H9 (cell line): ENCODE data around the gene TSPAN5. TPM values are rescaled to one million over a fixed set of nuclear protein-coding genes. Genes with fewer than 3 reads are reported as not detected.

Source experiments
- DNase-seq: peaks from one replicate; pipeline ENCODE4 v3.0.0-alpha.2; 2017
- H2AFZ ChIP-seq: one replicate; pipeline ENCODE4 v1.6.1; 2013; ENCODE audit warnings: mild to moderate bottlenecking, low read length, control low read depth, moderate library complexity
- H2AK5ac ChIP-seq: 2 replicates; pipeline ENCODE4 v1.6.1; 2013; ENCODE audit warnings: low read length, control low read depth, mixed read lengths; ENCODE audit not compliant: insufficient read length
- H2BK120ac ChIP-seq: one replicate; pipeline ENCODE4 v1.6.1; 2013; ENCODE audit warnings: low read depth, mild to moderate bottlenecking, low read length, control low read depth, inconsistent platforms; ENCODE audit not compliant: poor library complexity, severe bottlenecking
- H2BK12ac ChIP-seq: 2 replicates; pipeline ENCODE4 v1.6.1; 2013; ENCODE audit warnings: low read length, control low read depth, mixed read lengths, low read depth; ENCODE audit not compliant: insufficient read length
- H2BK15ac ChIP-seq: 2 replicates; pipeline ENCODE4 v1.6.1; 2013; ENCODE audit warnings: low read depth, low read length, control low read depth
- H2BK20ac ChIP-seq: one replicate; pipeline ENCODE4 v1.6.1; 2013; ENCODE audit warnings: low read depth, mild to moderate bottlenecking, low read length, control low read depth, inconsistent platforms; ENCODE audit not compliant: poor library complexity, severe bottlenecking
- H2BK5ac ChIP-seq: 2 replicates; pipeline ENCODE4 v1.6.1; 2013; ENCODE audit warnings: low read length, control low read depth, mixed read lengths; ENCODE audit not compliant: insufficient read length
- H3K14ac ChIP-seq: 2 replicates; pipeline ENCODE4 v1.6.1; 2013; ENCODE audit warnings: low read length, control low read depth; ENCODE audit not compliant: insufficient read depth
- H3K18ac ChIP-seq: 2 replicates; pipeline ENCODE4 v1.6.1; 2013; ENCODE audit warnings: low read depth, mild to moderate bottlenecking, mixed read lengths, low read length, control low read depth; ENCODE audit not compliant: insufficient read length
- H3K23ac ChIP-seq: 2 replicates; pipeline ENCODE4 v1.6.1; 2013; ENCODE audit warnings: low read length, control low read depth, mixed read lengths, low read depth; ENCODE audit not compliant: insufficient read length
- H3K23me2 ChIP-seq: 2 replicates; pipeline ENCODE4 v1.6.1; 2013; ENCODE audit warnings: low read depth, mild to moderate bottlenecking, mixed read lengths, low read length, control low read depth; ENCODE audit not compliant: insufficient read length, poor library complexity, severe bottlenecking
- H3K27ac ChIP-seq: 2 replicates; pipeline ENCODE4 v1.5.1; 2013; ENCODE audit warnings: low read length, control low read depth, mixed read lengths, low read depth; ENCODE audit not compliant: insufficient read length
- H3K27me3 ChIP-seq: 2 replicates; pipeline ENCODE4 v1.6.1; 2013; ENCODE audit warnings: low read length, control low read depth, inconsistent platforms; ENCODE audit not compliant: insufficient read depth
- H3K4ac ChIP-seq: 2 replicates; pipeline ENCODE4 v1.6.1; 2013; ENCODE audit warnings: low read depth, mild to moderate bottlenecking, control low read depth, inconsistent platforms, low read length, moderate library complexity
- H3K4me1 ChIP-seq: 2 replicates; pipeline ENCODE4 v1.6.1; 2013; ENCODE audit warnings: low read length, control low read depth, inconsistent platforms; ENCODE audit not compliant: insufficient read depth
- H3K4me2 ChIP-seq: 2 replicates; pipeline ENCODE4 v1.6.1; 2013; ENCODE audit warnings: low read length, control low read depth, mixed read lengths; ENCODE audit not compliant: insufficient read length, insufficient read depth
- H3K56ac ChIP-seq: 2 replicates; pipeline ENCODE4 v1.6.1; 2013; ENCODE audit warnings: low read depth, mild to moderate bottlenecking, mixed read lengths, low read length, control low read depth; ENCODE audit not compliant: insufficient read length
- H3K79me1 ChIP-seq: 2 replicates; pipeline ENCODE4 v1.6.1; 2013; ENCODE audit warnings: low read depth, mild to moderate bottlenecking, moderate library complexity, low read length, control low read depth, inconsistent platforms; ENCODE audit not compliant: insufficient read depth, poor library complexity, severe bottlenecking
- H3K79me2 ChIP-seq: 2 replicates; pipeline ENCODE4 v1.6.1; 2013; ENCODE audit warnings: low read length, control low read depth, inconsistent platforms; ENCODE audit not compliant: insufficient read depth
- H3K9ac ChIP-seq: 2 replicates; pipeline ENCODE4 v1.6.1; 2013; ENCODE audit warnings: low read length, control low read depth, mixed read lengths; ENCODE audit not compliant: insufficient read length; ENCODE audit errors: extremely low read depth
- H3K9me3 ChIP-seq: one replicate; pipeline ENCODE4 v1.6.1; 2013; ENCODE audit warnings: low read depth, low read length, inconsistent platforms; ENCODE audit not compliant: control insufficient read depth
- H3T11ph ChIP-seq: one replicate; pipeline ENCODE4 v1.6.1; 2013; ENCODE audit warnings: mild to moderate bottlenecking, low read length, control low read depth, inconsistent platforms
- H4K20me1 ChIP-seq: one replicate; pipeline ENCODE4 v1.6.1; 2013; ENCODE audit not compliant: control insufficient read depth, insufficient read length, insufficient read depth
- H4K5ac ChIP-seq: 2 replicates; pipeline ENCODE4 v1.6.1; 2013; ENCODE audit warnings: low read depth, mild to moderate bottlenecking, mixed read lengths, low read length, control low read depth; ENCODE audit not compliant: insufficient read length
- H4K8ac ChIP-seq: replicated peaks from 2 replicates; pipeline ENCODE4 v1.6.1; 2013; ENCODE audit warnings: low read length, control low read depth, mixed read lengths, low read depth; ENCODE audit not compliant: insufficient read length
- H4K91ac ChIP-seq: 2 replicates; pipeline ENCODE4 v1.6.1; 2013; ENCODE audit warnings: low read depth, mild to moderate bottlenecking, moderate library complexity, mixed read lengths, low read length, control low read depth; ENCODE audit not compliant: insufficient read length
- H3K27ac Mint-ChIP-seq, 3 experiments: 2 replicates in 2 of 3; 3 replicates in 1 of 3; pipeline ENCODE4 v1.8.0; 2020 to 2021; ENCODE audit warnings: mixed read lengths in 3 of 3, mild to moderate bottlenecking in 1 of 3, moderate library complexity in 1 of 3
- H3K27me3 Mint-ChIP-seq: 2 replicates; pipeline ENCODE4 v1.8.0; 2021; ENCODE audit warnings: low read depth, mild to moderate bottlenecking, moderate library complexity, mixed read lengths
- H3K36me3 Mint-ChIP-seq, 3 experiments: 2 replicates in 2 of 3; 3 replicates in 1 of 3; pipeline ENCODE4 v1.8.0; 2020 to 2021; ENCODE audit warnings: low read depth in 3 of 3, mixed read lengths in 3 of 3; ENCODE audit not compliant: insufficient read depth in 1 of 3
- H3K4me1 Mint-ChIP-seq, 2 experiments: 2 replicates each; pipeline ENCODE4 v1.8.0; 2020; ENCODE audit warnings: mixed read lengths in 2 of 2
- H3K4me3 Mint-ChIP-seq, 2 experiments: 2 replicates in 1 of 2; 3 replicates in 1 of 2; pipeline ENCODE4 v1.8.0; 2020 to 2021; ENCODE audit warnings: mild to moderate bottlenecking in 2 of 2, mixed read lengths in 2 of 2, moderate library complexity in 1 of 2
- H3K9me3 Mint-ChIP-seq, 2 experiments: 2 replicates in 1 of 2; 3 replicates in 1 of 2; pipeline ENCODE4 v1.8.0; 2020; ENCODE audit warnings: mild to moderate bottlenecking in 2 of 2, mixed read lengths in 2 of 2, moderate library complexity in 1 of 2
- WGBS: extraction: QIAGEN DNeasy Blood & Tissue Kit; methylation state at CpG from one replicate; pipeline ENCODE4 v1.1.7; 2013; ENCODE audit warnings: missing lambda C conversion rate, low lambda C conversion rate, mixed read lengths; ENCODE audit not compliant: insufficient read length; ENCODE audit errors: extremely low coverage; 5-methylcytosine and 5-hydroxymethylcytosine counted together
- total RNA-seq: library from RNA; stranded (reverse); gene quantifications from 2 replicates; pipeline ENCODE4 v1.2.1, GENCODE V29; 2021
- TF ChIP-seq, protein P1 (sequence below): fragments of 200-600 bp; sonication (generic); conservative IDR thresholded peaks from 3 replicates; pipeline ENCODE4 v1.8.0; 2021; ENCODE audit warnings: antibody characterized with exemption, mild to moderate bottlenecking

Gene TSPAN5
- total RNA-seq, 1 experiment from 2014 or later: 7.0 TPM

DNA sequence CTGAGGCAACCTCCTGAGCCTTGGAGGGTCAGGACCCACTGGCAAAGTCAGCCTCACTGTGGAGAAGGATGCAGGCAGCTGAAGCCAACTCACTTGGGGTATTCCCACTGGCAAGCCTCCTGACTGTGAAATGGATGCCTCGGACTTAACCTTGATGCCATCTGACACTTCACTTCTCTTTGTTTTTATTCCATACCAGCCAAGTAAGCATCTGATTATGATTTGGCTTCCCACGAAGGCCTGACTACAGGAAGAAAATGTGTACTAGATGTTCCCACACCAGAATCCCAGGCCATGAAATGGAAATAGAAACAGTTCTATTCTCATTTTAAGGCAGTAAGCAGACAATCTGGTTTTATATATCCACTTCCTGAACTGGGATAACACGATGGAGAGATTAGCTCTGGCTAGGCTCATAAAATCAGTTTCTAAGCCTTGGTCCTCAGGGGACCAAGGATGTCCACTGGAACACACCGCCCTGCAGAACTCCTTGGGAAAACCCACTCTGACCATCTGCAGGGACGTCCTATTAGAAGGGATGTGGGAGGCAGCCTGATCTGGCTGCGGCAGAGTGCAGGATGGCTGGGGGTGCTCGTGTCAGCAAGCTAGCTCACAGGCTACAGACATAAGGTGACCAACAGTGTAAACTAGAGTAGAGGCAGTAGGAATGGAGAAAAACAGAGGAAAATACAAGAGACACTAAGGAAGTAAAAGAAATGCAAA lies 89.3 kb downstream of the TSPAN5 start:
- Histone ChIP-seq H3K18ac (no peak overlapping the region), H2BK5ac (no peak overlapping the region), H2AFZ (no peak overlapping the region), H3K23ac (no peak overlapping the region), H2AK5ac (no peak overlapping the region), H2BK20ac (no peak overlapping the region), H4K5ac (no peak overlapping the region), H3K9me3 (no peaks in the 10 kb centered on the region), H2BK15ac (no peak overlapping the region), H2BK120ac (no peak overlapping the region), H3K4ac (no peak overlapping the region), H3K27me3 (no peaks in the 10 kb centered on the region), H3K4me2 (no peak overlapping the region), H3K14ac (no peak overlapping the region), H3K79me1 (no peaks in the 10 kb centered on the region), H3K79me2 (no peaks in the 10 kb centered on the region), H3K56ac (no peak overlapping the region), H3K4me1 (peaks cover 3% of the 10 kb centered on the region; the same call in 1 of the 2 replicates), H2BK12ac (no peak overlapping the region), H4K20me1 (no peaks in the 10 kb centered on the region), H3K9ac (no peak overlapping the region), H4K8ac (no peak overlapping the region), H3K27ac (no peak overlapping the region), H3K23me2 (no peaks in the 10 kb centered on the region), H3T11ph (no peak overlapping the region), H4K91ac (no peak overlapping the region)
- Mint-ChIP-seq H3K4me1 (peaks cover 20 to 24% of the 10 kb centered on the region in 2 experiments), H3K4me3 (no peak overlapping the region), H3K27ac (peak overlapping the region in 1 of 3 experiments; percentile 60; a peak in 3 of 7 replicates), H3K27me3 (no peaks in the 10 kb centered on the region), H3K9me3 (no peaks in the 10 kb centered on the region), H3K36me3 (no peaks in the 10 kb centered on the region)
- no CpG with 5 or more reads among the region's 7 CpGs for WGBS
- TF ChIP-seq, protein P1, sequence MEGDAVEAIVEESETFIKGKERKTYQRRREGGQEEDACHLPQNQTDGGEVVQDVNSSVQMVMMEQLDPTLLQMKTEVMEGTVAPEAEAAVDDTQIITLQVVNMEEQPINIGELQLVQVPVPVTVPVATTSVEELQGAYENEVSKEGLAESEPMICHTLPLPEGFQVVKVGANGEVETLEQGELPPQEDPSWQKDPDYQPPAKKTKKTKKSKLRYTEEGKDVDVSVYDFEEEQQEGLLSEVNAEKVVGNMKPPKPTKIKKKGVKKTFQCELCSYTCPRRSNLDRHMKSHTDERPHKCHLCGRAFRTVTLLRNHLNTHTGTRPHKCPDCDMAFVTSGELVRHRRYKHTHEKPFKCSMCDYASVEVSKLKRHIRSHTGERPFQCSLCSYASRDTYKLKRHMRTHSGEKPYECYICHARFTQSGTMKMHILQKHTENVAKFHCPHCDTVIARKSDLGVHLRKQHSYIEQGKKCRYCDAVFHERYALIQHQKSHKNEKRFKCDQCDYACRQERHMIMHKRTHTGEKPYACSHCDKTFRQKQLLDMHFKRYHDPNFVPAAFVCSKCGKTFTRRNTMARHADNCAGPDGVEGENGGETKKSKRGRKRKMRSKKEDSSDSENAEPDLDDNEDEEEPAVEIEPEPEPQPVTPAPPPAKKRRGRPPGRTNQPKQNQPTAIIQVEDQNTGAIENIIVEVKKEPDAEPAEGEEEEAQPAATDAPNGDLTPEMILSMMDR: no peak
- DNase-seq: no peak
